GM23248 (cell line): ENCODE results near the gene M1AP. TPM values are rescaled to one million over a fixed set of nuclear protein-coding genes. Genes with fewer than 3 reads are reported as not detected.
A peak's percentile ranks its signal among the peaks of the same experiment; 100 is the strongest.

Experiments used
- DNase-seq: peaks from one replicate; pipeline ENCODE4 v3.0.0-alpha.2; 2015
- H2AFZ ChIP-seq: fragments of 200-600 bp; sonication (generic); 2 replicates; pipeline ENCODE4 v1.6.1; 2016; ENCODE audit warnings: antibody characterized with exemption
- H3F3A ChIP-seq: fragments of 200-600 bp; sonication (generic); 2 replicates; pipeline ENCODE4 v1.6.1; 2016; ENCODE audit warnings: mild to moderate bottlenecking, antibody characterized with exemption, mixed run types; ENCODE audit not compliant: insufficient read depth
- H3K27ac ChIP-seq: fragments of 200-600 bp; sonication (generic); 2 replicates; pipeline ENCODE4 v1.5.1; 2016; ENCODE audit warnings: mild to moderate bottlenecking
- H3K27me3 ChIP-seq: fragments of 200-600 bp; sonication (generic); replicated peaks from 2 replicates; pipeline ENCODE4 v1.6.1; 2016; ENCODE audit warnings: mild to moderate bottlenecking; ENCODE audit not compliant: insufficient read depth
- H3K36me3 ChIP-seq: fragments of 200-600 bp; sonication (generic); 2 replicates; pipeline ENCODE4 v1.6.1; 2016; ENCODE audit warnings: low read depth, mild to moderate bottlenecking
- H3K4me1 ChIP-seq: fragments of 200-600 bp; sonication (generic); 2 replicates; pipeline ENCODE4 v1.6.1; 2016; ENCODE audit warnings: mild to moderate bottlenecking; ENCODE audit not compliant: insufficient read depth
- H3K4me2 ChIP-seq: fragments of 200-600 bp; sonication (generic); one replicate; pipeline ENCODE4 v1.6.1; 2016; ENCODE audit warnings: mild to moderate bottlenecking; ENCODE audit not compliant: unreplicated experiment
- H3K4me3 ChIP-seq: fragments of 200-600 bp; sonication (generic); 2 replicates; pipeline ENCODE4 v1.5.1; 2016; ENCODE audit warnings: mild to moderate bottlenecking
- H3K79me2 ChIP-seq: fragments of 200-600 bp; sonication (generic); 2 replicates; pipeline ENCODE4 v1.6.1; 2016; ENCODE audit warnings: mild to moderate bottlenecking; ENCODE audit not compliant: insufficient read depth
- H3K9ac ChIP-seq: fragments of 200-600 bp; sonication (generic); 2 replicates; pipeline ENCODE4 v1.6.1; 2016; ENCODE audit warnings: mild to moderate bottlenecking
- H3K9me2 ChIP-seq: fragments of 200-600 bp; sonication (generic); 2 replicates; pipeline ENCODE4 v1.6.1; 2016; ENCODE audit warnings: mixed run types, mild to moderate bottlenecking, moderate library complexity; ENCODE audit not compliant: insufficient read depth
- H3K9me3 ChIP-seq: fragments of 200-600 bp; sonication (generic); one replicate; pipeline ENCODE4 v1.6.1; 2017; ENCODE audit warnings: low read depth
- H4K20me1 ChIP-seq: fragments of 200-600 bp; sonication (generic); 2 replicates; pipeline ENCODE4 v1.6.0; 2016; ENCODE audit not compliant: insufficient read depth
- EZH2 ChIP-seq: fragments of 200-600 bp; sonication (generic); IDR thresholded peaks from 2 replicates; pipeline ENCODE4 v1.6.1; 2018; ENCODE audit warnings: antibody characterized with exemption, mild to moderate bottlenecking; ENCODE audit not compliant: insufficient read depth, poor library complexity, severe bottlenecking
- EZH2phosphoT487 ChIP-seq: fragments of 200-600 bp; sonication (generic); IDR thresholded peaks from 2 replicates; pipeline ENCODE4 v1.6.1; 2018; ENCODE audit warnings: antibody characterized with exemption, moderate library complexity, mild to moderate bottlenecking, low read depth; ENCODE audit not compliant: insufficient read depth
- WGBS, 2 experiments: methylation state at CpG; one replicate each; pipeline ENCODE4 v1.1.6; 2015 to 2017; ENCODE audit warnings: low lambda C conversion rate in 2 of 2, low coverage in 1 of 2; ENCODE audit errors: missing lambda C conversion rate in 2 of 2; 5-methylcytosine and 5-hydroxymethylcytosine counted together
- in situ Hi-C: fragments of 300-500 bp; cut with MboI; formaldehyde crosslinking; loops from 2 replicates; pipeline ENCODE4 v1.15.0; 2020
- polyA plus RNA-seq: library from polyadenylated mRNA; unstranded; fragments of >200 nt; fragmentation: Nextera tagmentation; extraction: Ambion mirVana; gene quantifications from 2 replicates; pipeline ENCODE4 v1.2.1, GENCODE V29; 2016
- total RNA-seq: library from RNA; depleted of rRNA; stranded (reverse); fragments of >200 nt; shearing (Covaris generic); gene quantifications from 2 replicates; pipeline ENCODE4 v1.2.3, GENCODE V29; 2014

The M1AP gene
- total and polyA plus RNA-seq, 2 experiments from 2014 or later: 0.18 to 1.5 TPM

GRCh38 chr2:74551942-74552913 lies 95.9 kb downstream of the M1AP start:
- 89 to 94% methylated on average over 21 of the region's 21 CpGs for WGBS, 2 experiments
- H3K4me1 ChIP-seq: peaks cover 32% of the 10 kb centered on the region
- no peak for TF ChIP-seq EZH2
- no peak for TF ChIP-seq EZH2phosphoT487
- DNase-seq: peak; percentile 36
- H3K36me3 ChIP-seq: no peaks in the 10 kb centered on the region
- H3K79me2 ChIP-seq: peaks cover 55% of the 10 kb centered on the region
- peak overlapping the region; percentile 84 for H3K4me2 ChIP-seq
- H3F3A ChIP-seq: peaks cover 12% of the 10 kb centered on the region; the same call in 1 of the 2 replicates
- H3K9me2 ChIP-seq: no peaks in the 10 kb centered on the region
- peak overlapping the region; percentile 93; the same call in 1 of the 2 replicates for H2AFZ ChIP-seq
- H3K27ac ChIP-seq: peak overlapping the region; percentile 87
- H3K27me3 ChIP-seq: no peaks in the 10 kb centered on the region
- H3K9me3 ChIP-seq: no peaks in the 10 kb centered on the region
- in situ Hi-C loops: no loop called here
- peak overlapping the region; percentile 83 for H3K9ac ChIP-seq
- H3K4me3 ChIP-seq: peak overlapping the region; percentile 97
- no peaks in the 10 kb centered on the region for H4K20me1 ChIP-seq

GRCh38 chr2:74551530-74551929 lies 96.6 kb downstream of the M1AP start:
- peaks cover 12% of the 10 kb centered on the region; the same call in 1 of the 2 replicates for H3F3A ChIP-seq
- no peak overlapping the region for H3K9ac ChIP-seq
- no peak overlapping the region for H3K4me3 ChIP-seq
- peaks cover 32% of the 10 kb centered on the region for H3K4me1 ChIP-seq
- no peaks in the 10 kb centered on the region for H3K9me3 ChIP-seq
- no peaks in the 10 kb centered on the region for H4K20me1 ChIP-seq
- H3K4me2 ChIP-seq: no peak overlapping the region
- H2AFZ ChIP-seq: no peak overlapping the region
- H3K27ac ChIP-seq: no peak overlapping the region
- DNase-seq: no peak
- no peaks in the 10 kb centered on the region for H3K27me3 ChIP-seq
- H3K9me2 ChIP-seq: no peaks in the 10 kb centered on the region
- TF ChIP-seq EZH2phosphoT487 (no peak), EZH2 (no peak)
- in situ Hi-C loops: no loop called here
- no peaks in the 10 kb centered on the region for H3K36me3 ChIP-seq
- peaks cover 55% of the 10 kb centered on the region for H3K79me2 ChIP-seq

DNA sequence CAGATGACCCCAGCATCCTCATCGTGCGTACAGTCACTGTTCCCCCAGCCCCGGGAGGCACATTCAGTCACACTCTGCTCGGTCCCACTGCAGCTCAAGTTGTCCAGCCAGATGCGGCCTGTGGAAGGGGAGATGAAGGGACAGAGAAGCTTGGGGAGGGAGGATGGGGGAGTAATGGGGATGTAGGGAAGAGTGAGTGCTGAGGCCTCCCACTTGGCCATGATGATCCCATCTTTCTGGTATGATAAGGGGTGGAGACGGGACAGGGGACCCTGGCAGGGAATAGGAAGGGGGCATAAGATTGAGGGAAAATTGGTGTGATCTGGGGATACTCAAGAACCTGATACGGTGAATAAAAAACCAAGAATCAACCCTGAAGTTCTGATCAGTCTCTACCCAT lies 97.9 kb downstream of the M1AP start:
- 92 to 93% methylated on average over 7 of the region's 7 CpGs for WGBS, 2 experiments
- H3K4me3 ChIP-seq: no peak overlapping the region

GRCh38 chr2:74548900-74549826 lies 99.0 kb downstream of the M1AP start:
- H3K9me2 ChIP-seq: no peaks in the 10 kb centered on the region
- TF ChIP-seq EZH2: no peak
- no peak for TF ChIP-seq EZH2phosphoT487
- H3K9ac ChIP-seq: peak overlapping the region; percentile 73
- H3K27ac ChIP-seq: peak overlapping the region; percentile 34
- peak overlapping the region; percentile 78 for H3K4me2 ChIP-seq
- in situ Hi-C loops: no loop called here
- peaks cover 42% of the 10 kb centered on the region; the same call in 1 of the 2 replicates for H3K79me2 ChIP-seq
- H2AFZ ChIP-seq: peak overlapping the region; percentile 80
- WGBS, 2 experiments: 15 to 17% methylated on average over 70 to 73 of the region's 85 CpGs
- H3K4me3 ChIP-seq: peak overlapping the region; percentile 69
- no peaks in the 10 kb centered on the region for H4K20me1 ChIP-seq
- H3K27me3 ChIP-seq: no peaks in the 10 kb centered on the region
- H3F3A ChIP-seq: peaks cover 15% of the 10 kb centered on the region; the same call in 1 of the 2 replicates
- peak; percentile 90 for DNase-seq
- H3K4me1 ChIP-seq: peaks cover 32% of the 10 kb centered on the region
- no peaks in the 10 kb centered on the region for H3K36me3 ChIP-seq
- no peaks in the 10 kb centered on the region for H3K9me3 ChIP-seq

More for the DNA sequence above, 97.9 kb downstream of the M1AP start:
- no peak for DNase-seq
- Histone ChIP-seq H3K9me2 (no peaks in the 10 kb centered on the region), H3K9me3 (no peaks in the 10 kb centered on the region), H3K27me3 (no peaks in the 10 kb centered on the region), H3K9ac (no peak overlapping the region), H3F3A (peaks cover 15% of the 10 kb centered on the region; the same call in 1 of the 2 replicates), H3K36me3 (no peaks in the 10 kb centered on the region), H3K4me1 (peaks cover 32% of the 10 kb centered on the region), H2AFZ (no peak overlapping the region), H3K79me2 (peaks cover 48% of the 10 kb centered on the region), H3K4me2 (peak overlapping the region; percentile 78), H3K27ac (no peak overlapping the region), H4K20me1 (no peaks in the 10 kb centered on the region)
- in situ Hi-C loops: no loop called here
- TF ChIP-seq EZH2phosphoT487 (no peak), EZH2 (no peak)
